Stimulated activated CD8-positive, alpha-beta memory T cell treated with anti-CD3 and anti-CD28 coated beads, Interleukin-15, amount 100 ng/mL, for 48 hours (primary cell): ENCODE data around the gene PRPSAP1.

Experiments used
- DNase-seq, 2 donors: peaks; one replicate each; pipeline ENCODE4 v3.0.0-alpha.2; 2020; ENCODE audit warnings: low read depth in 2 of 2

PRPSAP1 gene, protein sequence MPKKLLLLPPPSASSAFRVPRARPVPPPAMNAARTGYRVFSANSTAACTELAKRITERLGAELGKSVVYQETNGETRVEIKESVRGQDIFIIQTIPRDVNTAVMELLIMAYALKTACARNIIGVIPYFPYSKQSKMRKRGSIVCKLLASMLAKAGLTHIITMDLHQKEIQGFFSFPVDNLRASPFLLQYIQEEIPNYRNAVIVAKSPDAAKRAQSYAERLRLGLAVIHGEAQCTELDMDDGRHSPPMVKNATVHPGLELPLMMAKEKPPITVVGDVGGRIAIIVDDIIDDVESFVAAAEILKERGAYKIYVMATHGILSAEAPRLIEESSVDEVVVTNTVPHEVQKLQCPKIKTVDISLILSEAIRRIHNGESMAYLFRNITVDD

DNA sequence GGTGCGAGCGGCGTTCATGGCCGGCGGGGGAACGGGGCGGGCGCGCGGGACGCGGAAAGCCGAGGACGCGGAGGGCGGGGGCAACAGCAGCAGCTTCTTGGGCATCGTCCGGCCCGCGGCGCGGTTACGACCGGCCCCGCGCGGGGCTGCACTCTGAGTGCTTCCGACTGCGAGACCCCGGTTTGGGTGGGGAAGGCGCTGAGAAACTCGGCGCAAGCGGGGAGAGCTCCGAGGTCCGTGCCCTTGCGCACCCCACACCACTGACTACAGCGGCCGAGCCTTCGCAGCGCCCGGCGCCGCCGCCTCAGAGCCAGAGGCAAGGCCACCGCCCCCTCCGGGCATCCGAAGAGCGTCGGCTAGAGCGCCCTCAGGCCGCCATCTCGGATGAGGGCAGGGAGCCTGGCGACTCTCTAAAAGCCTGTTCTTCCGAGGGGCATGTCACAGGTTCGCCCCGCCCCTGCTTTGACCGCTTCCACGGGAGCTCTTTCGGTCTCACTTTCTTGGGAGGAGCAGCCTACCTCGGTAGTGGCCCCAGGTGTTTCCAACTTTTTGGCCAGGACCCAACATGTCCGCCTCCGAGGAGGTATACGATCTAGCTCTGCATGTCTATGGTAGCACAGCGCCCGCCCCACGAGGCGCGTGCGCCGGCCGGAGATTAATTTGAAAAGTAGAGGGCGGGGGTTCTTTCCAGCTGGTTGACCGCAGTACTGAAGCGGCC is at the start of gene PRPSAP1:
Gene PRPSAP1, minus strand, starts transcription at position 318 of the 718 bp plus-strand sequence. Its CDS starts 213 bp downstream, at position 105.
- DNase-seq, result peak; percentile 72 to 78

DNA sequence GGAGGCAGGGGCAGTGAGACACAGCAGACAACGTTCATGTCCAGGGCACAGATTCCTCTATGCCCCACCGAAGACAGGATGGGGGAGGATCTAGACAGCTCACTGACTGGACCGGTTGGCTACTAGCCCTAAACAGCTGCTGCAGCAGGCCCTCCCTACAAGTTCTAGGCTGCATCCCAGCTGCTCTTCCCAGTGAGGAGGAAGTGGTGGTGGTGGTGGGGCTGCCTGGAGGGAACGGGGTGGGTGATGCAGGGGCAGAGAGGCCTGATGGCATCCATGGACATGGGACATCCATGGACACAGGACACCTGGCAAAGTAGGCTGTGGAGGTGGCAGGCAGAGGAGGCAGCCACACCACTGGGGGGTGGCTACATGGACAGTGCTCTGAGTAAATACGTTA is 49.0 kb upstream of the PRPSAP1 start:
- DNase-seq, result no peak

DNA sequence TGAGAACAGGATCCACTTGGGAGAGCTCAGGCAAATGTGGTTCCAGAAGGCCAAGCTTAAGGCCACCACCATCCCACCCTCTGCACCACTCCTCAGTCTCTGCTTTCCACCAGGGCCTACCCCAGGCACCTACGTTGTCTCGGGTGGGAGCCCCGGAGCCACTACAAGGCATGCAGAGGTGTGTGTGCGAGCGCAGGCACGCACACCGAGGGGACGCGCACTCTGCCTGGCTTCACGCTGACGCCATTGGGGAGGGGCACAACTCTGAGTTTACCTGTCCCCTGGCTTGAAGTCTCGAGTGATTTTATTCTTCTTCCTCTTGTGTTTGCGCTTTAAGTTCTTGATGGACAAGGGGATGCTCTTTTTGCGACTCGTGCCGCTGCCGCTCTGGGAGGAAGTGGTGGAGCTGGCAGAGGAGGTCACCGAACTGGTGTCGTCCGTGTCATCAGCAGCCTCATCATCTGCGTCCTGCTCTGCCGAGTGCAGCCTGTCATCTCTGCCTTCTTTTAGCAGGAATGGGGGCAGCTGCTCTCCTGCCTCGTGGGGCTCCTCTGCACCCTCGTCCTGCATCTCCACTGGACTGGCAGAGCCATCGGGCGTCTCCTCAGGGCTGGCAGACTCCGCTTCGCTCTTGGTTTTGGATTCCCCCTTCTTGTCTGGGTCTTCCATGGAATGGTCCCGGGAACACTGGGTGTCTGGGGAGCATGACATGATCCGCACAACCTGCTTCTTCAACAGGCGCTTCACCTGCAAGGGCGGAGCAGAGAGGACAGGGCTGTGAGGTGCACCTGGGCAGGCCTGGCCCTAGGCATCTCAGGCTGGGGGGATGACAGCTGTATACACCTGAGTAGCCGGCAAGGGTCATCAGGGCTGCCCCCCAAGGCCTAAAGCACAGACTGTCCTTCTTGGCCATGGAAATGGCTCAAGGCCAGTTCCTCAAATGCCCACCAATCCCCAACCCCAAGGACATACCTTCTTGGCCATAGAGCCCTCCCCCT is 45.8 kb upstream of the PRPSAP1 start:
- no peak for DNase-seq

DNA sequence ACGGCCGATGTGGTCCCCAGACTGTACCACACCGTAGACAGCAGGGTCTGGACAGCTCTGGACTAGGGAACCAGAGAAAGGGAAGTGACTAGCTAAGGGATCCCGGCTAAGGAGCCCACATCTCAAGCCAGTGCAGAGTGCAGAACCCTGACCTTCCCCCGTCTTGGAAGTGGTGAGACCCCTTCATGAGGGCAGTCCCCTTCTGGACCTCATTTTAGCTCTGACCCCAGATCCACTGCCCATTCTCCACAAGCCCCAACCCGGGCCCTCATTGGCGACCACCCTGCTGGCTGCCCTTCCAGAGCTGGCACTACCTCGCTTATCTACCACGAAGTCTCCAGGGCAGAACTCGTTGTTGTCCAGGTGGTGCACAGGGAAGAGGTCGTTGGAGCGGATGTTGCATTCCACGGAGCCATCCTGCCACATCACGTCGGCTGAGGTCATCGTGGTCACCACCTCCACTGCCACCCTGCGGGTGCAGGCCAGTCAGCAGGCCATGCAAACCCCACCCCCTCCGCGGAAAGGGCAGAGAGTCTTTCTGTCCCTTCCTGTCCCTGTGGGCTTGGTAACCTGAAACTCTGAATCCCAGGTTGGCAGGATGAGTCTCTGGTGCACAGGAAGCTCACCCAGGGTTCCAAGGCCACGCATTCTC is 44.9 kb upstream of the PRPSAP1 start:
- no peak for DNase-seq

DNA sequence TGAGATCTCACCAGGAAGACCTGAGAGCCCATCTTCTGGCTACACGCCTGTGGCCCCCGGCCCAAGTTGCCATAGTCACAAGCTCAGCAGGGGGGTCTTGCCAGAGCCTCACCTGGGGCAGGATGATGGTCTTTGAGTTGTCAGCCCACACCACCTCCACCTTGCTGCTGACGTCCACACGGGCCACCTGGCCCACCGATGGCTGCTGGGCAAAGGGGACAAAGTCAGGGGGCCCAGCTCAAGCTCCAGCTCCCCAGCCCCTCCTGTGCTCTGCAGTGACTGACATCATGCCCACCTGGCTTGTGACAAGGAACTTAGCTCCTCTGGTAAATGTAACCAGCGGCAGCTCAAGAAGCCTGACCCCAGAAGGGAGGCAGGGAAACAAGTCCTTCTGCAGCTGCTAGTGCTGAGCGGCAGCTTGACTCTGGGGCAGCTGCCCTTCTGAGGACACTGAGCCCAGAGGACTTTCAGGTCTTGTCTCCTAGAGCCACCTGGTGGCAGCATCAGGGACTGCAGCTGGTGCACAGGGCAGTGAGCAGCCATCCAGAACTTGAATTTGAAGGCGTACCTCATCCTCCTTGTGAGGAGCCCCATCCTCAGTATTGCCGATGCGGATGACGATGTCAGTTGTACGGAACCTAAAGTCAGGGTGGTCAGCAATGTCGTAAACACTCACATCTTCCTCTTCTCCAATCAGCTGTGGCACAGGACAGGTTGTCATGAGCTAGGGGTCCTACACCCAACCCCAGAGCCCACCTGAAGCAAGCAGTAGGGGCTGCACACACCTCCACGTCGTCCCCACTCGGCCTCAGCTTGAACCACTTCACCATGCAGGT is 44.2 kb upstream of the PRPSAP1 start:
- peak; percentile 64 to 72 for DNase-seq

DNA sequence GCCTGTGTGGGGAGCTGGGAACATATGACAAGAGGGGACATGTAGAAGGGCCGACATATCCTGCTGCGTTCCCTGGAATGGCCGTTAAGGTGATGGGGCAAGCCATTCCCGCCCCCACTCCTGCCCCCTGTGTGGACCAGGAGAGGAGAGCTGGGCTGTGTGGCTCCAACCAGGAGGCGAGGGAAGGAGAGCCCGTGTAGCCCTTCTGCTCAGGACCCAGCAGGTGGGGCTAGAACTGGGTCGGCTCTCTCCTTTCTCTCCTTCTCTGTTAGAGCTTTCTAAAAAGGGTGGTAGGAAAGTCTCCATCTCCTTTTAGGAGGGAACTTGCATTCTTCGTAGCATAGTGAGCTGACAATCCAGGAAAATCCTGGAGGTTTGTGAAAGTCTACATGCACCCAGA is 43.5 kb upstream of the PRPSAP1 start:
- no peak for DNase-seq

DNA sequence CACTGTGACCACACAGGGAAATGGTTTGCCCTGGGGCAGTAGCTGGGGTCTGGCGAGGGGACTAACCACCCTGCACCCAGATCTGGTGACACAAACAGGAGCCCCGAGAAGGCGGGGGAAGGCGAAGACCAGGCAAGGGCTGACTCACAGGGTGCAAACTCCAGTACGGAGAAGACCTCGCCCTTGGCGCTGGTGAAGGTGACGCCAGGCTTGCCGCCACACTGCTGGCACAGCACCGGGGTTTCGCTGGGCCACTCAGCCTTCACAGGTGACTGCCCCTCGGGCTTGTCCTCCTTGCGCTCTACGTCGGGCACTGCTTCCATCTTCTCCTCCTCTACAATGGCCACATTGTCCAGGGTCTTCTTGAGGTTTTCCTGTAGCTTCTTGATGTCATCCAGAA is 42.3 kb upstream of the PRPSAP1 start:
- DNase-seq, result no peak

DNA sequence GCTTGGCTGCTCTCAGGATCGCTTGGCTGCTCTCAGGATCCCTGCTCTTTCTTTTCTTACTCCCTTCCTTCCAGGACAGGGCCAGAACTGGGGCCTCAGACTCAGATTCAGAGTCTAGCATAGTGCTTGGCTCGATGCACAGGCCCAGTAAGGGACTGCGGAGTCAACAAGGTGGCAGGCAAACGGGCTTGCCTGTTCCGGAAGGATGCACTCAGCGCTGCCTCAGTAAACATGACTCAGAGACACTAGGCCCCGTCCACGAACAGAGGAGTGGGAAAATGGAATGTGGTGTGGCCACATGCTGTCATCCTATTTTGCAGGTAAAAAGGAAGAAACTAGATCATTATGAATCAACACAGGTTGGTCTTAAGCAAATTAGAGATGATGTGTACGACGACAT is 40.5 kb upstream of the PRPSAP1 start:
- DNase-seq, result no peak

DNA sequence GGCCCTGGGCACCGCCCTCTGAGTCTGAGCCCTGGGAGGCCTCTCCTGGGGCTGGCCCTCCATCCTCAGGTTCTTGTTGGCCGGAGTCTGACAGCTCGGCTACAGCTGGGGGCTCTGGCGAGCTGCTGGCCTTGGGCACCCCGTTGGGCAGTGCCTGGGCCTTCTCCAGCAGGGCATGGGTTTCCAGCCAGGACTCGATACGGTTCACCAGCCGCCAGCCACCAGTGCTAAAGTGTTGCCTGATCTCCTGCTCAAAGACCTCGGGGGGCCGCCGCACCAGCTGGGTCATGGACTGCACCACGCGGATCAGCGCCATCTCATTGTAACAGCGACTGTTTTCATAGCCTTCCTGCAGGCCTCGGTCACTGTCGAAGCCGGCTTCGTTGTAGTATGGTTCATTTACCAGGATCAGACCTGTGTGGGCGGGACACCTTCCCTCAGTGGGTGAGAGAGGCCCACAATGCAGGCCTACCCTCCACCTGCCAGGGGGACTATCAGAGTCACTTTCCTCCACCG is 37.5 kb upstream of the PRPSAP1 start:
- no peak for DNase-seq

DNA sequence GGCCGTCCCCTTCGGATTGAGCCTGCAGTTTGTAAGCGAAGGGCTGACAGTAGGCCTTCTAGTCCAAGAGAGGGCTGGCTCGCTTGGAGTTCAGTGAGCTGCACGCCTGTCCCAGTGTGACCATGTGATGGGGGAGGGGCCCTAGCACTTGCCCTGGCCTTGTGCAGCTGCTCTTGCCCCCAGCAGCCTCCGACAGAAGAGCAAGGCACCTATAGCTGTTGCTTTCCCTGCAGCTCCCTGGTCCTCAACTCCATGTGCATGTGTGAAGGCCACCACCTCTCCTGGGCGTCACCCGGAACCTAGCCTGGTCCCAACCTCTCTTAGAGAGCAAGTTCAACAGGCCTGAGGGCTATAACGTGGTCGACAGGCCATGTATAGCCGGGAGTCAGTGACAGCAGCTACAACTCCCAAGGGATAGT is 36.3 kb upstream of the PRPSAP1 start:
- no peak for DNase-seq

DNA sequence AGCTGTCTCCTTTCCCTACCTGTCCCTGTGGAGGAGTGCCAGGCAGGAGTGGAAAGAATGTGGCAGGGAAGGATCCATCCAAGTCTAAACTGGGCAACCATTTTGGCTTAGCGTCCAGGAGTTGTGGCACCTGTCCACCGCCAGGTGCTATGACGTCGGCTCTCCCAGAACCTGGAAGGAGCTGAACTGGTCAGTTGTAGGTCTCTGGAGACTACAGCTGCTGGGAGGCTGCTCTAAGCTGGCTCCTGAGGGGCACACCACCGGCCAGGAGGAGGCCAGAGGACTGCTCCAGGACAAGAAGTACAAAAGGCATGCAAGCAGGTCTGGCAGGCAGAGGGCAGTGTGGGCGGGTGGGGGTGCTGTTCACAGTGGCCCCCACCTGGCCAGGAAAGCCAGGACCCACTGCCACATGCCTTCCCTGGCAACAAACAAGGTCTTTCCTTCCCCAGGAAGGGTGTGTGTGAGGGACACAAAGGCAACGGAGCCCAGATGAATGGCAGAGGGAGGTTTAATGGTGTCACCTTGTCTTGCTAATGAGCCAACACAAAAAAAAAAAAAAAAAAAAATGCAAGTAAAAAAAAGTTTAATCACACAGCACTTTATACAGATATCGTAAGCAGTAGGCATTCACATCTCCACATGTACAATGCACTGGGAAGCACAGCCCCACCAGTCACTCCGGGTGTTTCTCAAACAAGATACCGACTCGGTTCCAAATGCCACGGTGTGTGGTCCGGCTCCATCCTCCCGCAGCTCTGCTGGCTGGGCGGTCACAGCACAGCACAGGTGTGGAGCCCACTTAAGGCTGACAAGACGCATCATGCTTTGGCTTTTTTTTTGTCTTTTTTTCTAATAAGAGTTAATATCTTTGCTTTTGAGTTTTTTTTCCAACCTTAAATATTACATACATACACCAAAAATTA is 35.5 kb upstream of the PRPSAP1 start:
- no peak for DNase-seq

DNA sequence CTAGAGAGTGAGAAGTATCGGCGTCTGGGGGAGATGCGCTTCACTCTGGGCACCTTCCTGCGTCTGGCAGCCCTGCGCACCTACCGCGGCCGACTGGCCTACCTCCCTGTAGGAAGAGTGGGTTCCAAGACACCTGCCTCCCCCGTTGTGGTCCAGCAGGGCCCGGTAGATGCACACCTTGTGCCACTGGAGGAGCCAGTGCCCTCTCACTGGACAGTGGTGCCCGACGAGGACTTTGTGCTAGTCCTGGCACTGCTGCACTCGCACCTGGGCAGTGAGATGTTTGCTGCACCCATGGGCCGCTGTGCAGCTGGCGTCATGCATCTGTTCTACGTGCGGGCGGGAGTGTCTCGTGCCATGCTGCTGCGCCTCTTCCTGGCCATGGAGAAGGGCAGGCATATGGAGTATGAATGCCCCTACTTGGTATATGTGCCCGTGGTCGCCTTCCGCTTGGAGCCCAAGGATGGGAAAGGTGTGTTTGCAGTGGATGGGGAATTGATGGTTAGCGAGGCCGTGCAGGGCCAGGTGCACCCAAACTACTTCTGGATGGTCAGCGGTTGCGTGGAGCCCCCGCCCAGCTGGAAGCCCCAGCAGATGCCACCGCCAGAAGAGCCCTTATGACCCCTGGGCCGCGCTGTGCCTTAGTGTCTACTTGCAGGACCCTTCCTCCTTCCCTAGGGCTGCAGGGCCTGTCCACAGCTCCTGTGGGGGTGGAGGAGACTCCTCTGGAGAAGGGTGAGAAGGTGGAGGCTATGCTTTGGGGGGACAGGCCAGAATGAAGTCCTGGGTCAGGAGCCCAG is 33.5 kb upstream of the PRPSAP1 start:
- DNase-seq, result no peak

DNA sequence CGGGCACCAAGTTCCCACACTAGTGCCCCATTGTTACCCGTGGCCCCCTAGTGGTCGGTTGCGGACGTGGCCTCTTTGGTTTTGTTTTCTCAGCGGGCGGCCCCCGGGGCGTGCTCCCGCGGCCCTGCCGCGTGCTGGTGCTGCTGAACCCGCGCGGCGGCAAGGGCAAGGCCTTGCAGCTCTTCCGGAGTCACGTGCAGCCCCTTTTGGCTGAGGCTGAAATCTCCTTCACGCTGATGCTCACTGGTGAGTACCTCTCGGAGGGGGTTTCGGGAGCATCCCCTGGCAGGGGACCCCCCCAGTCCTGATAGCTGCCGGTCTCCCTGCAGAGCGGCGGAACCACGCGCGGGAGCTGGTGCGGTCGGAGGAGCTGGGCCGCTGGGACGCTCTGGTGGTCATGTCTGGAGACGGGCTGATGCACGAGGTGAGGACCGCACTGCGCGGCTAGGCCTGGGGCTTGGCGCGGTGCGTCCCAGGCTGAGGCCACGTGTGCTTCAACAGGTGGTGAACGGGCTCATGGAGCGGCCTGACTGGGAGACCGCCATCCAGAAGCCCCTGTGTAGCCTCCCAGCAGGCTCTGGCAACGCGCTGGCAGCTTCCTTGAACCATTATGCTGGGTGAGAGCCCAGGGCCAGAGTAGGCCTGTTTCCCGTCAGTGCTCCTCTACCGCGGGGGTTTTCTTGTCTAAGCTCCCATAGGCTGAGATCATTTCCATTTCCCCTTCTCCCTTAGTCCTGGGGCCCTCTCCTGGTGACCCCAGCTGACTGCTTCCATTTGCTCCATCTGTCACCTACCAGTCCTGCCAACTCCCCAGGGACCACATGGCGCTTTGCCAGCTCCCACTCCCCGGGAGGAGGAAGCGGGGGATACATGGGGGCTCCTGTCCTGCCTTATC is 32.4 kb upstream of the PRPSAP1 start:
- DNase-seq, result peak; percentile 74 to 75

DNA sequence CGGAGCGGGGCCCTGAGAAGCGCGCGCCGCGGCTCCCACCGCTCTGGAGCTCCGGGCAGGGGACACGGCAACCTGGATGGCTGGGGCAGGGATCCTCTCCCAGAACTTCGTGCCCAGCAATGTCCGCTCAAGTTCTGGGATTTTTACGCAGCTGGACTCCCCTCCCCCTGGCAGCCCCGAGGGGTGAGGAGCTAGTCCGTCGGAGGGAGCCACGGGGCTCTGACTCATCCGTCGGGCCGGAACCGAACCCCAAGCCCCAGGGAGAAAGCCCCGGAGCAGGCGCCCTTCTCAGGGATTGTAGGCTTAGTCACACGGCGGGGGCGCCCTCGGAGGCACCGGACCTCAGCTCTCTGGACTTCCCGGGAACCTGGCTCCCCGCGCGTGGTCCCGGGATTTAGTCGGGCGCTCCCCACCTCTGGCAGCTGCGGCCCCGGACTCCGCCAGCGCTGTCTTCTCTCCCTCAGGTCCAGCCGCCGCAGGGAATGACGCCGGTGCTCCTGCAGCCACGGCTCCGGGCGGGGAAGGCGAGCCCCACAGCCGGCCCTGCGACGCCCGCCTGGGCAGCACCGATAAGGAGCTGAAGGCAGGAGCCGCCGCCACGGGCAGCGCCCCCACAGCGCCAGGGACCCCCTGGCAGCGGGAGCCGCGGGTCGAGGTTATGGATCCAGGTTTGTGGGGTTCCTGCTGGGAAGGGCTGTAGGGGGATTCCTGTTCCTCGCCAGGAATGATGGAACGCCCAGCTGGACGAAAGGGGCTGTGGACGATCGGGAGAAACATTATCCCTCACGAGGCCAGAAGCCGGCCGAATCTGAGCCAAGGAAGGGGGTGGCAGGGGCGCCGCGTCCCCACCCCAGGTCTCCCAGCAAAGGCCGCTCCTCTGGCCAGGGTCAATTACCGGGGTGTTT is 31.5 kb upstream of the PRPSAP1 start:
- peak in 1 of 2 donors; percentile 28 for DNase-seq

DNA sequence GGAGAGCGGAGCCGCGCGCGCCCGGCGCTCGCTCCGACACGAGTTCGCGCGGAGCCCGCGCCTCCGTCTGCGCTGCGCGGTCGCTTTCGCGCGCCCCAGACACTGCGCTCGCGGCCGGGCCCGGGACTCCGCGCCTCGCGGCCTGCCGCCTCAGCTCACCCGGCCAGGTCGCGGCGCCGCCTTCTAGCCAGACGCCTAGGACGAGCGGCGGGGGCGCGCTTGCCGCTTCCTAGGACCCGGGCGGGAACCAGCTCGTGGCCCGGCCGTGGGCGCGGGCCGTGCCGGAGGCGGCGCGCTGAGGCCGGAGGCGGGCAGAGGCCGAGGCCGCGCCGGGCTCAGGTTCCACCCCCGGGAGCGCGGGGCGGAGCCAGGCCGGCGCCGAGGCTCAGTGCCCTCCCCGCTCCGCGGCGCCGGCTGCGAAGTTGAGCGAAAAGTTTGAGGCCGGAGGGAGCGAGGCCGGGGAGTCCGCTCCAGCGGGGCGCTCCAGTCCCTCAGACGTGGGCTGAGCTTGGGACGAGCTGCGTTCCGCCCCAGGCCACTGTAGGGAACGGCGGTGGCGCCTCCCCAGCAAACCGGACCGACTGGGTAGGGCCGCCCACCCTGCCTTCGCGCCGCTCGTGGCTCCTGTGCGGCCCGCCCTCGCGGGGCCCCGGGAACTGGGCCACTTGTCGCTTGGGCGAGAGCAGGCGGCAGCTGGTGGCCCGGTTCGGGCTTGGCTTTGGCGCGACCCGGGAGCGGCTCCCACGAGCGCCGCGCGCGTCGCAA is 30.7 kb upstream of the PRPSAP1 start, which contains the start of gene SPHK1:
Gene SPHK1, plus strand, starts transcription at position 388 of the 765 bp plus-strand sequence. CDS start 1,036 bp downstream, outside the sequence.
- peak; percentile 63 to 64 for DNase-seq
